Measurements from ENCODE around the gene KLHL1. TPM values are rescaled to one million over a fixed set of nuclear protein-coding genes. Genes with fewer than 3 reads are reported as not detected.

The KLHL1 gene
- total and polyA plus RNA-seq, 10 donors = 0.02 TPM; not detected in 9

DNA sequence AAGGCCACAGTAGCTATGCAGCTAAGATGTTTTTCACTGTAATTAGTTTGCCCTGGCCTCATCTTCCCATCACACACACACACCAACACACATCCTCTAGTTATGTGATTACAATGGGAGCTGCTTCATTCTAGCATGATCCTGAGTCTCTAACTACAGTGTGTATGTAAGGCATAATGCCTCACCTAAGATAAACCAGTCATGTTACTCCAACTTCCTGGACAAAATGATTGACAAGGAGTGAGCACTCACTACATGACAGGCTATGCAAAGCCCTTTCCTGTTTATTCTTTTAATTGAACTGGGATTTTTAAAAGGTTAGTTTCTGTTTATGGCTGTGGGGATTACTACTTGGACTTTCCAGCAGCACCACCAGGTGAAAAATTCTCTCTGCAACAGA lies 401.4 kb downstream of the KLHL1 start:
- TF ChIP-seq POLR2A (IDR thresholded peaks at IDR 0.05) (no peak), POLR2AphosphoS5 (IDR thresholded peaks at IDR 0.05) (no peak)
- TF ChIP-seq, protein P1, sequence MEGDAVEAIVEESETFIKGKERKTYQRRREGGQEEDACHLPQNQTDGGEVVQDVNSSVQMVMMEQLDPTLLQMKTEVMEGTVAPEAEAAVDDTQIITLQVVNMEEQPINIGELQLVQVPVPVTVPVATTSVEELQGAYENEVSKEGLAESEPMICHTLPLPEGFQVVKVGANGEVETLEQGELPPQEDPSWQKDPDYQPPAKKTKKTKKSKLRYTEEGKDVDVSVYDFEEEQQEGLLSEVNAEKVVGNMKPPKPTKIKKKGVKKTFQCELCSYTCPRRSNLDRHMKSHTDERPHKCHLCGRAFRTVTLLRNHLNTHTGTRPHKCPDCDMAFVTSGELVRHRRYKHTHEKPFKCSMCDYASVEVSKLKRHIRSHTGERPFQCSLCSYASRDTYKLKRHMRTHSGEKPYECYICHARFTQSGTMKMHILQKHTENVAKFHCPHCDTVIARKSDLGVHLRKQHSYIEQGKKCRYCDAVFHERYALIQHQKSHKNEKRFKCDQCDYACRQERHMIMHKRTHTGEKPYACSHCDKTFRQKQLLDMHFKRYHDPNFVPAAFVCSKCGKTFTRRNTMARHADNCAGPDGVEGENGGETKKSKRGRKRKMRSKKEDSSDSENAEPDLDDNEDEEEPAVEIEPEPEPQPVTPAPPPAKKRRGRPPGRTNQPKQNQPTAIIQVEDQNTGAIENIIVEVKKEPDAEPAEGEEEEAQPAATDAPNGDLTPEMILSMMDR (IDR thresholded peaks at IDR 0.05 in 8 of 11, conservative IDR thresholded peaks at IDR 0.05 in 3 of 11) = no peak
- intact Hi-C loops (cut with DNase I; ENCODE audit: low total_unique reads) = no loop called here
- no peak overlapping the region for H3K4me3 ChIP-seq
- H3K9me3 ChIP-seq = no peaks in the 10 kb centered on the region
- no peak overlapping the region for H3K27ac ChIP-seq
- no peaks in the 10 kb centered on the region for H3K36me3 ChIP-seq
- no peak for DNase-seq
- H3K4me1 ChIP-seq = no peaks in the 10 kb centered on the region
- H3K27me3 ChIP-seq (replicated peaks in 1 of 7) = no peaks in the 10 kb centered on the region

DNA sequence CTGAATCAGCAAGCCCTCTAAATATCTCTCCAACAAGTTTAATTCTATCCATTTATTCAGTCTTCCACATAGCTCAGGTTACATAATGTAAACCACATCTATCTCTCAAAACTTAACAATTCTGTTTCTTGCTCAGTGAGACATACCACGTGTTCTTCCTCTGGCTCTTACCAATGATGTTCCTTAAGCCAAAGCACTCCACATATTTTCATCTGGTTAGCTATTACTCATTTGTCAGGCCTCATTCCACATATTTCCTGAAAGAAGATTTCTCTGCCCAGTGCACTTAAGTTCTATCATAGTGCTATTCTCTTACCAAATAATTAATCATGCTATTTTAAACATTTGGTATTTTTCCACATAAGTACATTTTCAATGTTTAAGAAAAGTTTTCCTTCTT lies 403.9 kb downstream of the KLHL1 start:
- Histone ChIP-seq H3K4me1 (no peaks in the 10 kb centered on the region), H3K9me3 (no peaks in the 10 kb centered on the region), H3K27ac (no peak overlapping the region), H3K36me3 (no peaks in the 10 kb centered on the region), H3K4me3 (no peak overlapping the region), H3K27me3 (replicated peaks in 1 of 7) (no peaks in the 10 kb centered on the region)
- intact Hi-C loops (cut with DNase I; ENCODE audit: low total_unique reads) = no loop called here
- WGBS, 5 donors = 52 to 83% (median 64%) methylated on average over 1 of the region's 1 CpG
- no peak for DNase-seq
- no peak for TF ChIP-seq POLR2AphosphoS5 (IDR thresholded peaks at IDR 0.05)
- TF ChIP-seq POLR2A (IDR thresholded peaks at IDR 0.05) = no peak
- TF ChIP-seq, protein P1 (IDR thresholded peaks at IDR 0.05 in 8 of 11, conservative IDR thresholded peaks at IDR 0.05 in 3 of 11) = no peak

GRCh38 chr13:69690999-69691398 lies 417.3 kb downstream of the KLHL1 start:
- no peaks in the 10 kb centered on the region for H3K27me3 ChIP-seq (replicated peaks in 1 of 7)
- H3K27ac ChIP-seq = no peak overlapping the region
- H3K4me3 ChIP-seq = no peak overlapping the region
- TF ChIP-seq POLR2A (IDR thresholded peaks at IDR 0.05) (no peak), POLR2AphosphoS5 (IDR thresholded peaks at IDR 0.05) (no peak)
- TF ChIP-seq, protein P1 (IDR thresholded peaks at IDR 0.05 in 8 of 11, conservative IDR thresholded peaks at IDR 0.05 in 3 of 11) = no peak
- H3K9me3 ChIP-seq = peaks cover 0 to 13% (median 0%) of the 10 kb centered on the region in 8 donors
- WGBS, 5 donors = 56 to 67% (median 57%) methylated on average over 3 of the region's 3 CpGs
- H3K36me3 ChIP-seq = no peaks in the 10 kb centered on the region
- intact Hi-C loops (cut with DNase I; ENCODE audit: low total_unique reads) = no loop called here
- DNase-seq = no peak
- no peaks in the 10 kb centered on the region for H3K4me1 ChIP-seq

DNA sequence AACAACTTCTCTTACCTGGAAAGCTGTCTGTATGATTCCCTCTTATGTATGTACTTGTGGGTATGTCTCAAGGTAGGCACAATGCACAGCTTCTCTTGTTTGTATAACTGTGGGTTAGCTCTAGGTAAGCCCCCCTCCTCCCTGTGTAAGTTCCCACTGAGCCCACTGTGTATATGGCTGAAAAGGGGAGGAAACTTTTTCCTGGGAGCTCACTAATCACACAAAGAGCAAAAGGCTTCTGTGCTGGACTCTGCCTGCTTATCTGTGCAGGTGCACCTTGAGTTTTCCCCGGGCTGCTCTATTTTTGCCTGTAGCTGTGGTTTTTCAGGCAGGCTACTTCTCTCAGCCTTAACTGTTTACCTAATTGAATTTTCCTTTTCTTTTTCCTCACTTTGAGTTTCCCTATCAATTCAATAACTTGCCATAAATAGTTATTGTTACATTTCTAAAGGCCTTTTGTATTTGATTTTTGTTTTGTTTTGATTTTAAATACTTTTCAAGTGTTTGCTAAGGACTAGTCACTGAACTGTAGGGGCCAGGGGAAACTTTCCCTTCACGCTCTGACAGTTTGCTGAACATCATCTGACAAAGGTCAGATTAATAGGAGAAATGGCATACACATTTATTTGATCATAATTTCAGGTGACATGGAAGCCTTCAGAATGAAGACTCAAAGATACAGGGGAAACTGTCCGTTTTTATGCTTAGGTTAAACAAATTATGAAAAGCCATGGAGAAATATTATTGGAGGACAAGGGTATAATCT lies 424.1 kb downstream of the KLHL1 start:
- no peaks in the 10 kb centered on the region for H3K27me3 ChIP-seq (replicated peaks in 1 of 7)
- TF ChIP-seq POLR2AphosphoS5 (IDR thresholded peaks at IDR 0.05) (no peak), POLR2A (IDR thresholded peaks at IDR 0.05) (no peak)
- TF ChIP-seq, protein P1 (IDR thresholded peaks at IDR 0.05 in 8 of 11, conservative IDR thresholded peaks at IDR 0.05 in 3 of 11) = no peak
- DNase-seq = no peak
- H3K4me3 ChIP-seq = no peak overlapping the region
- no peak overlapping the region for H3K27ac ChIP-seq
- WGBS, 5 donors = 46 to 64% (median 47%) methylated on average over 3 of the region's 3 CpGs
- intact Hi-C loops (cut with DNase I; ENCODE audit: low total_unique reads) = no loop called here
- H3K9me3 ChIP-seq = peaks cover 0 to 6% (median under 1%) of the 10 kb centered on the region in 8 donors
- no peaks in the 10 kb centered on the region for H3K36me3 ChIP-seq
- no peaks in the 10 kb centered on the region for H3K4me1 ChIP-seq

All from spleen (tissue), 11 donors.